Dedifferentiated amniotic fluid mesenchymal stem cell (primary cell): ENCODE results near the gene MED20.
"Not testable (repeated sequence)": the region's sequence is repeated elsewhere in the genome, so short reads cannot be mapped to it uniquely, and the experiment has no call there.

Source experiments
- DNase-seq: peaks from one replicate; pipeline ENCODE4 v3.0.0-alpha.2; 2016; ENCODE audit errors: extremely low spot score

Gene MED20

GRCh38 chr6:41920921-41921711 lies at the start of gene MED20, which contains the start of gene BYSL:
TSS of gene MED20 (minus strand) at chr6:41921139. CDS start at chr6:41921018, 121 bp downstream.
TSS of gene BYSL (plus strand) at chr6:41921499. CDS start at chr6:41921563, 64 bp downstream.
- DNase-seq: peak; percentile 94

- no peak for DNase-seq
These were observed 49.5 kb upstream of the MED20 start for GRCh38 chr6:41970436-41970846.

- DNase-seq: no peak
These were observed 46.7 kb upstream of the MED20 start for GRCh38 chr6:41967312-41968287.

- DNase-seq: no peak
These were observed 46.0 kb upstream of the MED20 start for GRCh38 chr6:41966961-41967311.

- DNase-seq: no peak
These were observed 45.4 kb upstream of the MED20 start for GRCh38 chr6:41966214-41966920.

- no peak for DNase-seq
These were observed 44.7 kb upstream of the MED20 start for GRCh38 chr6:41965429-41966213.

- DNase-seq: no peak
These were observed 43.4 kb upstream of the MED20 start for GRCh38 chr6:41964201-41964887.

GRCh38 chr6:41963371-41963770 lies 42.4 kb upstream of the MED20 start:
- DNase-seq: no peak

- DNase-seq: no peak
These were observed 39.1 kb upstream of the MED20 start for GRCh38 chr6:41960028-41960427.

- no peak for DNase-seq
These were observed 37.3 kb upstream of the MED20 start for GRCh38 chr6:41958022-41958856.

- DNase-seq: no peak
These were observed 36.2 kb upstream of the MED20 start for GRCh38 chr6:41957117-41957516.

- DNase-seq: no peak
These were observed 34.5 kb upstream of the MED20 start for GRCh38 chr6:41955412-41955811.

- DNase-seq: no peak
These were observed 33.7 kb upstream of the MED20 start for GRCh38 chr6:41954668-41955067.

- DNase-seq: no peak
These were observed 26.8 kb upstream of the MED20 start for GRCh38 chr6:41947581-41948220.

- no peak for DNase-seq
These were observed 22.5 kb upstream of the MED20 start for GRCh38 chr6:41943456-41943855.

GRCh38 chr6:41942882-41943281 lies 21.9 kb upstream of the MED20 start:
- not testable (repeated sequence) for DNase-seq

- peak; percentile 54 for DNase-seq
These were observed 21.3 kb upstream of the MED20 start for GRCh38 chr6:41942067-41942851.
